Osteoblast (primary cell): ENCODE data around the gene TTC27. TPM values are rescaled to one million over a fixed set of nuclear protein-coding genes. Genes with fewer than 3 reads are reported as not detected.

Source experiments
- DNase-seq: peaks from one replicate; pipeline ENCODE4 v3.0.0; 2011; ENCODE audit warnings: low spot score, mixed read lengths; ENCODE audit not compliant: insufficient read length; ENCODE audit errors: missing footprints
- H2AFZ ChIP-seq: 2 replicates; pipeline ENCODE4 v1.6.0; 2011; ENCODE audit warnings: mild to moderate bottlenecking, low read length
- H3K27ac ChIP-seq: 2 replicates; pipeline ENCODE4 v1.5.1; 2011; ENCODE audit warnings: mild to moderate bottlenecking, low read depth, low read length, moderate library complexity
- H3K27me3 ChIP-seq: 2 replicates; pipeline ENCODE4 v1.6.0; 2012; ENCODE audit warnings: mild to moderate bottlenecking, control low read depth, inconsistent platforms, low read length, moderate library complexity; ENCODE audit not compliant: insufficient read depth
- H3K36me3 ChIP-seq: 2 replicates; pipeline ENCODE4 v1.5.1; 2011; ENCODE audit warnings: mild to moderate bottlenecking, low read length, control low read depth, moderate library complexity; ENCODE audit not compliant: insufficient read depth
- H3K4me1 ChIP-seq: 2 replicates; pipeline ENCODE4 v1.5.1; 2011; ENCODE audit warnings: mild to moderate bottlenecking, low read length, control low read depth, moderate library complexity; ENCODE audit not compliant: insufficient read depth
- H3K4me2 ChIP-seq: 2 replicates; pipeline ENCODE4 v1.6.0; 2011; ENCODE audit warnings: mild to moderate bottlenecking, low read length; ENCODE audit not compliant: insufficient read depth
- H3K4me3 ChIP-seq: fragments of 200-600 bp; sonication (generic); 3 replicates; pipeline ENCODE4 v1.5.1; 2012; ENCODE audit warnings: mild to moderate bottlenecking, low read length, inconsistent platforms; ENCODE audit not compliant: insufficient read depth
- H3K79me2 ChIP-seq: 2 replicates; pipeline ENCODE4 v1.6.0; 2012; ENCODE audit warnings: mild to moderate bottlenecking, low read length, control low read depth, inconsistent platforms; ENCODE audit not compliant: insufficient read depth
- H3K9me3 ChIP-seq: 2 replicates; pipeline ENCODE4 v1.5.1; 2011; ENCODE audit warnings: low read depth, low read length, control low read depth
- H4K20me1 ChIP-seq: 2 replicates; pipeline ENCODE4 v1.6.0; 2012; ENCODE audit warnings: mild to moderate bottlenecking, low read length, control low read depth; ENCODE audit not compliant: insufficient read depth
- CTCF ChIP-seq: IDR thresholded peaks from 2 replicates; pipeline ENCODE4 v1.5.1; 2011; ENCODE audit warnings: mild to moderate bottlenecking, low read depth, low read length, moderate library complexity; ENCODE audit errors: extremely low read depth
- total RNA-seq: library from RNA; depleted of rRNA; stranded (reverse); fragments of >200 nt; gene quantifications from 2 replicates; pipeline ENCODE4 v1.2.3, GENCODE V29; 2012

The TTC27 gene
- total RNA-seq, 1 donor, result 25.3 TPM

GRCh38 chr2:32836933-32837332 lies 209.1 kb downstream of the TTC27 start:
- H3K4me1 ChIP-seq, result no peaks in the 10 kb centered on the region
- H3K9me3 ChIP-seq, result no peaks in the 10 kb centered on the region
- H2AFZ ChIP-seq, result no peak overlapping the region
- H3K27ac ChIP-seq, result no peak overlapping the region
- no peaks in the 10 kb centered on the region for H4K20me1 ChIP-seq
- H3K36me3 ChIP-seq, result no peaks in the 10 kb centered on the region
- H3K79me2 ChIP-seq, result no peaks in the 10 kb centered on the region
- no peaks in the 10 kb centered on the region for H3K27me3 ChIP-seq
- H3K4me2 ChIP-seq, result no peak overlapping the region
- no peak for TF ChIP-seq CTCF
- DNase-seq, result no peak
- H3K4me3 ChIP-seq, result no peak overlapping the region

GRCh38 chr2:32838418-32838817 lies 210.6 kb downstream of the TTC27 start:
- Histone ChIP-seq H3K79me2 (no peaks in the 10 kb centered on the region), H4K20me1 (no peaks in the 10 kb centered on the region), H3K4me2 (no peak overlapping the region), H3K4me3 (no peak overlapping the region), H3K27ac (no peak overlapping the region), H3K27me3 (no peaks in the 10 kb centered on the region), H2AFZ (no peak overlapping the region), H3K36me3 (no peaks in the 10 kb centered on the region), H3K9me3 (no peaks in the 10 kb centered on the region), H3K4me1 (no peaks in the 10 kb centered on the region)
- no peak for DNase-seq
- no peak for TF ChIP-seq CTCF

- H3K27me3 ChIP-seq, result no peaks in the 10 kb centered on the region
- no peak overlapping the region for H2AFZ ChIP-seq
- TF ChIP-seq CTCF, result no peak
- no peak overlapping the region for H3K4me3 ChIP-seq
- no peaks in the 10 kb centered on the region for H3K9me3 ChIP-seq
- H3K27ac ChIP-seq, result no peak overlapping the region
- no peaks in the 10 kb centered on the region for H3K36me3 ChIP-seq
- DNase-seq, result no peak
- no peaks in the 10 kb centered on the region for H3K79me2 ChIP-seq
- no peak overlapping the region for H3K4me2 ChIP-seq
- H4K20me1 ChIP-seq, result no peaks in the 10 kb centered on the region
- no peaks in the 10 kb centered on the region for H3K4me1 ChIP-seq
Measured at GRCh38 chr2:32838949-32839348, 211.1 kb downstream of the TTC27 start.

GRCh38 chr2:32841931-32842898 lies 214.4 kb downstream of the TTC27 start:
- Histone ChIP-seq H3K27me3 (no peaks in the 10 kb centered on the region), H3K4me3 (no peak overlapping the region), H3K79me2 (no peaks in the 10 kb centered on the region), H3K4me2 (no peak overlapping the region), H3K4me1 (no peaks in the 10 kb centered on the region), H3K27ac (no peak overlapping the region), H2AFZ (no peak overlapping the region), H4K20me1 (no peaks in the 10 kb centered on the region), H3K9me3 (no peaks in the 10 kb centered on the region), H3K36me3 (no peaks in the 10 kb centered on the region)
- no peak for TF ChIP-seq CTCF
- DNase-seq, result no peak
